Upper lobe of right lung (tissue), 1 donor: ENCODE data around the gene LDAF1. TPM values are rescaled to one million over a fixed set of nuclear protein-coding genes. Genes with fewer than 3 reads are reported as not detected.

Experiments
- ATAC-seq: fragments of 200-7000 bp; cut with Tn5 transposase; one replicate; pipeline ENCODE4 v1.9.1; 2020; ENCODE audit warnings: mild to moderate bottlenecking, moderate library complexity
- DNase-seq: peaks from one replicate; pipeline ENCODE4 v3.0.0-alpha.2; 2020
- H3K27ac ChIP-seq: fragments of 200-600 bp; one replicate; pipeline ENCODE4 v1.8.0; 2022
- H3K27me3 ChIP-seq: fragments of 200-600 bp; one replicate; pipeline ENCODE4 v1.8.0; 2022; ENCODE audit warnings: mild to moderate bottlenecking
- H3K36me3 ChIP-seq: fragments of 200-600 bp; one replicate; pipeline ENCODE4 v1.8.0; 2022
- H3K4me1 ChIP-seq: fragments of 200-600 bp; one replicate; pipeline ENCODE4 v1.8.0; 2022
- H3K4me3 ChIP-seq: fragments of 200-600 bp; one replicate; pipeline ENCODE4 v1.8.0; 2022; ENCODE audit warnings: mild to moderate bottlenecking
- H3K9me3 ChIP-seq: fragments of 200-600 bp; one replicate; pipeline ENCODE4 v1.8.0; 2022
- intact Hi-C: fragments of 100-400 bp; cut with DNase I; formaldehyde crosslinking; loops from one replicate; pipeline ENCODE4 v1.11.0; 2022
- total RNA-seq: library from RNA; stranded (reverse); fragmentation: NEBNext Ultra II Directional; extraction: Animal tissue kit (Norgen Biotek cat#: 25700); gene quantifications from one replicate; pipeline ENCODE4 v1.2.1, GENCODE V29; 2021
- TF ChIP-seq, protein P1 (sequence below): fragments of 200-600 bp; IDR thresholded peaks from one replicate; pipeline ENCODE4 v1.8.0; 2022; ENCODE audit warnings: antibody characterized with exemption
- donor health status: DM: no; HTN: yes; CAD: no; lungs with severe emphysema.

LDAF1 gene
- total RNA-seq, 1 donor from 2014 or later = 33.3 TPM

DNA sequence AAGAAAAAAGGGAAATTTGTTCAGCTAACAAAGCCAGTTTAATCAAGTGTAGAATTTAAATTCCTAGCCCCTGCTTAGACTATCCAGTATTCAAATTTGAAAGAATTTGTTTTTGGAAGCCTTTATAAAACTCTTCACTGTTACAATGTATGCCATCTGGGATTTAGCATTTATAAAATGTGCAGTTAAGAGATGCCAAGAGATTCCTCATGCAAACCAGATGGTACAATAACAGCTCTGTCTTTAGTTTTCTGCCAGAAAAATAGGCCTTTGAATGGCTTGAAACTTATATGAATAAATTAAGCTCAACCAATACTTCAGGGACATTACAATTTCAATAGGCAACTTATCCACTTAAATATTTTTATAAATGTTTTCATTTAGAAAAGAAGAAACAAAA lies 68.3 kb downstream of the LDAF1 start:
- Histone ChIP-seq H3K9me3 (no peaks in the 10 kb centered on the region), H3K4me3 (no peak overlapping the region), H3K4me1 (no peaks in the 10 kb centered on the region), H3K36me3 (no peaks in the 10 kb centered on the region), H3K27ac (no peak overlapping the region), H3K27me3 (peaks cover 8% of the 10 kb centered on the region)
- intact Hi-C loops = no loop called here
- TF ChIP-seq, protein P1, sequence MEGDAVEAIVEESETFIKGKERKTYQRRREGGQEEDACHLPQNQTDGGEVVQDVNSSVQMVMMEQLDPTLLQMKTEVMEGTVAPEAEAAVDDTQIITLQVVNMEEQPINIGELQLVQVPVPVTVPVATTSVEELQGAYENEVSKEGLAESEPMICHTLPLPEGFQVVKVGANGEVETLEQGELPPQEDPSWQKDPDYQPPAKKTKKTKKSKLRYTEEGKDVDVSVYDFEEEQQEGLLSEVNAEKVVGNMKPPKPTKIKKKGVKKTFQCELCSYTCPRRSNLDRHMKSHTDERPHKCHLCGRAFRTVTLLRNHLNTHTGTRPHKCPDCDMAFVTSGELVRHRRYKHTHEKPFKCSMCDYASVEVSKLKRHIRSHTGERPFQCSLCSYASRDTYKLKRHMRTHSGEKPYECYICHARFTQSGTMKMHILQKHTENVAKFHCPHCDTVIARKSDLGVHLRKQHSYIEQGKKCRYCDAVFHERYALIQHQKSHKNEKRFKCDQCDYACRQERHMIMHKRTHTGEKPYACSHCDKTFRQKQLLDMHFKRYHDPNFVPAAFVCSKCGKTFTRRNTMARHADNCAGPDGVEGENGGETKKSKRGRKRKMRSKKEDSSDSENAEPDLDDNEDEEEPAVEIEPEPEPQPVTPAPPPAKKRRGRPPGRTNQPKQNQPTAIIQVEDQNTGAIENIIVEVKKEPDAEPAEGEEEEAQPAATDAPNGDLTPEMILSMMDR = no peak
- no peak for ATAC-seq
- DNase-seq = no peak

DNA sequence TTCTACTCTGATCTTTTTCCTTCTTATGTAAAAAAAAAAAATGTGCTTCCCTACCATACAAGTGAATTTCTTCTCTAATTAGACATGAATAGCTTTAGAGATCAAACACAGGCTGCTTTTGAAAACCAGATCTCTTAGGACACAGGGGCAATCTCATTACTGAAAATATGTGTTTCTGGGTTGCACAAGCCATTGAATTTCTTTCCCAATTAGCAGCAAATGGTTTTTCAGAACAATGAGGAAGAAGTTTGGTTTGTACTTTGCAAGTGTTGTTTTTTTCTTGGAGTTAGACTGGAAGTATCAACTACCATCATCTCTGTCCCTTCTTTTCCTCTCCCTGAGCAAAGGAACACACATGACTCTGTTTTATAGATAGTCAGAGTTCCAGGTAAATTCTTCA lies 69.4 kb downstream of the LDAF1 start:
- Histone ChIP-seq H3K4me1 (no peaks in the 10 kb centered on the region), H3K27ac (no peak overlapping the region), H3K9me3 (no peaks in the 10 kb centered on the region), H3K4me3 (no peak overlapping the region), H3K27me3 (peaks cover 8% of the 10 kb centered on the region), H3K36me3 (no peaks in the 10 kb centered on the region)
- intact Hi-C loops = no loop called here
- TF ChIP-seq, protein P1 = no peak
- no peak for ATAC-seq
- DNase-seq = no peak

DNA sequence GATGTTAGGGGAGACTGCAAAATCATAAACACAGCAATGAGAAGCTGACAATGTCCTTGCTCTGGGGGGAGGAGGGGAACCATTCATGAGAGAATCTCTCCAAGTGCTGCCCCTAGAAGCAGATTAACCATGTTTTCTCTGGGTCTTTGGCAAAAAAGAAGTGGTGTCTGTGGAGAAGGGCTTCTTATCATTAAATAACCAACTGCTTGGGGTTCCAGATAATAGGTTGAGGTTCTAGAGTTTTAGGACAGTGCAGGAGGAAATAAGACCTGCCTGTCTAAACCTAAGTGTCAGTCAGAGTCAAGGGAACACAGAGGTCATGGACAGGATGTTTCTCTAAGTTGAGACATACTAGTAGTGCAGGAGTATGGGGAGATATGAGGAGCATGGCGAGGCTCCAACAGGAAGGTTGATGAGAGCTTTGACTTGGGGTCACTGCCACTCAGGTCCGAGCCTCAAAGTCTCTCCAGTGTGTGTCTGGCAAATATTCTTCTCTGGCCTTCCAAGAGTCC lies 69.9 kb downstream of the LDAF1 start:
- ATAC-seq (peak; percentile 53), DNase-seq (no peak)
- Histone ChIP-seq H3K36me3 (no peaks in the 10 kb centered on the region), H3K4me1 (no peaks in the 10 kb centered on the region), H3K4me3 (no peak overlapping the region), H3K9me3 (no peaks in the 10 kb centered on the region), H3K27me3 (peaks cover 8% of the 10 kb centered on the region), H3K27ac (no peak overlapping the region)
- intact Hi-C loops = no loop called here
- TF ChIP-seq, protein P1 = no peak

Other genes with a start within 250 kb of the LDAF1 start
- gene DNAH3, start 7.8 kb upstream of the LDAF1 start, total RNA-seq = 0.06 TPM
- gene ZP2, start 52.9 kb downstream of the LDAF1 start, total RNA-seq = 0.67 TPM
- not detected for gene ANKS4B, start 75.0 kb downstream of the LDAF1 start, total RNA-seq
- gene CRYM, start 119.6 kb downstream of the LDAF1 start, total RNA-seq = 4.8 TPM